Testis (tissue), 2 donors: ENCODE results near the gene UNC13C.

Source experiments
- POLR2A ChIP-seq: fragments of 450-650 bp; IDR thresholded peaks from one replicate; pipeline ENCODE4 v1.6.1; 2017; ENCODE audit warnings: antibody characterized with exemption, mild to moderate bottlenecking, moderate library complexity
- TF ChIP-seq, protein P1 (sequence below), 3 experiments: fragments of 450-650 bp in 2 of 3; fragments of 200-600 bp in 1 of 3; sonication (generic) in 1 of 3; IDR thresholded peaks; one replicate each; pipeline ENCODE4 v1.5.1; 2016 to 2019; ENCODE audit warnings: antibody characterized with exemption in 3 of 3, mild to moderate bottlenecking in 2 of 3, moderate library complexity in 1 of 3

DNA sequence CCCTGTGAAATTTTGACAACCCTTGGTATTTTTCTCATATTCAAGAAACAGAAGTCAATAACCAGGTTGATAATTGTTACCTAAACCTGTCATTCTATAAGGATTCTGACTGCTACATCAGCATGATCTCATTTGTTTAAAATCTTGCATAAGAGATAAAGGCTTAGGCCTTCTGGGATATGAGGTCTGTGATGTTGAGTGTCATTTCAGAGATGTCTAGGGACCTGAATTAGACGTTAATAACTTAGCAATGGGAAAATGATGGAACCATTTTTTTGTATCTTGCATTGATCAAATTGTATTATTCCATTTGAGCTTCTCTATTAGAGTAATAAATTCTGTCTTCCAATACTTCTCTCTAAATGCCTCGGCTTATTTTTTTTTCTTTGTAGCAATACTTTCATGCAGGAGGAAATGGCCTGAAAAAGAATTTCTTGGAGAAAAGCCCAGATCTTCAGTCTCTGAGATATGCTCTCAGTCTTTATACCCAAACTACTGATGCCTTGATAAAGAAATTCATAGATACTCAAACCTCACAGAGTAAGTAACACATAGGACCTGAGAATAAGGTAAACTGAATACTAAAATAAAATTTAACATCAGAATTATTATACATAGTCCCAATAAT lies 589.3 kb downstream of the UNC13C start:
- TF ChIP-seq POLR2A, result no peak
- TF ChIP-seq, protein P1, sequence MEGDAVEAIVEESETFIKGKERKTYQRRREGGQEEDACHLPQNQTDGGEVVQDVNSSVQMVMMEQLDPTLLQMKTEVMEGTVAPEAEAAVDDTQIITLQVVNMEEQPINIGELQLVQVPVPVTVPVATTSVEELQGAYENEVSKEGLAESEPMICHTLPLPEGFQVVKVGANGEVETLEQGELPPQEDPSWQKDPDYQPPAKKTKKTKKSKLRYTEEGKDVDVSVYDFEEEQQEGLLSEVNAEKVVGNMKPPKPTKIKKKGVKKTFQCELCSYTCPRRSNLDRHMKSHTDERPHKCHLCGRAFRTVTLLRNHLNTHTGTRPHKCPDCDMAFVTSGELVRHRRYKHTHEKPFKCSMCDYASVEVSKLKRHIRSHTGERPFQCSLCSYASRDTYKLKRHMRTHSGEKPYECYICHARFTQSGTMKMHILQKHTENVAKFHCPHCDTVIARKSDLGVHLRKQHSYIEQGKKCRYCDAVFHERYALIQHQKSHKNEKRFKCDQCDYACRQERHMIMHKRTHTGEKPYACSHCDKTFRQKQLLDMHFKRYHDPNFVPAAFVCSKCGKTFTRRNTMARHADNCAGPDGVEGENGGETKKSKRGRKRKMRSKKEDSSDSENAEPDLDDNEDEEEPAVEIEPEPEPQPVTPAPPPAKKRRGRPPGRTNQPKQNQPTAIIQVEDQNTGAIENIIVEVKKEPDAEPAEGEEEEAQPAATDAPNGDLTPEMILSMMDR (IDR thresholded peaks at IDR 0.05), result no peak
